ENCODE results near the gene SERPINA3. TPM values are rescaled to one million over a fixed set of nuclear protein-coding genes. Genes with fewer than 3 reads are reported as not detected.

Gene SERPINA3
- total and polyA plus RNA-seq, 2 of the 8 experiments (the other 6 are each of a cell fraction or from before 2014, with no cell fraction given), result not detected

DNA sequence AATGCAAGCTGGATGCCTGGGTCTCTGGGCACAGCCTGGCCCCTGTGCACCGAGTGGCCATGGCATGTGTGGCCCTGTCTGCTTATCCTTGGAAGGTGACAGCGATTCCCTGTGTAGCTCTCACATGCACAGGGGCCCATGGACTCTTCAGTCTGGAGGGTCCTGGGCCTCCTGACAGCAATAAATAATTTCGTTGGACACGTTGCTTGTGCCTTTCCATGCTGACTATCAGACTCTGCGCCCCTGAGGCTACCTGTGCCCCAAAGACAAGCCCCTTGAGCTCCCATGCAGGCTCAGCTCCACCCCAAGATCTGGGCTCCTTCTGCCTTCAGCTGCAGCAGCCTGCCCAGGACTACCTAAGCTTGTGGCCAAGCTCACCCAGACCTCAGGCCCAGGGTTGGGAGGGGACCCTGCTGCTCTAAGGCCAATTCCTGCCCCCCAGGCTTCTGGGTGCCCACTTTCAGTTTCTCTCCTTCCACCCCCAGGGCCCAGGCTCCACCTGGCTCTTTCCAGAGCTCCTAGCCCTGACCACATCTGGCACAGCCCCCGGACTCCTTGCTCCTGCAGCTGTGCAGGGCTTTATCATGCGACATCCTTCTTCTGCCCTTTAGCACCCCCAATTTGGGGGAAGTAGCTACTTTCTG is 11.8 kb downstream of the SERPINA3 start:
- H2BK15ac ChIP-seq (ENCODE audit: low read length), result no peak overlapping the region
- no peak for FAIRE-seq

More for the DNA sequence above, 11.8 kb downstream of the SERPINA3 start:
- H2BK12ac ChIP-seq (ENCODE audit: low read depth, low read length), result no peak overlapping the region
- no peaks in the 10 kb centered on the region for H4K20me1 ChIP-seq (replicated peaks in 1 of 2; ENCODE audit: control insufficient read depth in 1 of 2, insufficient read depth in 2 of 2, low read length in 2 of 2)
- peak overlapping the region; percentile 8; the same call in 1 of the 2 replicates for H2BK5ac ChIP-seq (ENCODE audit: low read depth, low read length)
- no peak overlapping the region for H3K4ac ChIP-seq (replicated peaks; ENCODE audit: insufficient read length, low read depth, low read length)
- no peak overlapping the region for H3K27ac ChIP-seq (ENCODE audit: low read depth, low read length)
- TF ChIP-seq TCF12 (IDR thresholded peaks at IDR 0.05; ENCODE audit: low read depth, low read length), result no peak
- TF ChIP-seq CEBPB (IDR thresholded peaks at IDR 0.05; ENCODE audit: low read depth, low read length), result no peak
- no peak for TF ChIP-seq EP300 (IDR thresholded peaks at IDR 0.05; ENCODE audit: borderline replicate concordance in 1 of 2, low read depth in 2 of 2, low read length in 2 of 2)
- no peak for TF ChIP-seq SIN3A (conservative IDR thresholded peaks at IDR 0.05 in 1 of 2, IDR thresholded peaks at IDR 0.05 in 1 of 2; ENCODE audit: low read depth in 1 of 2, low read length in 2 of 2)
- no peak for TF ChIP-seq RBBP5 (IDR thresholded peaks at IDR 0.05; ENCODE audit: borderline replicate concordance, low read depth, low read length)
- no peak overlapping the region for H4K91ac ChIP-seq (replicated peaks; ENCODE audit: insufficient read length, low read length)
- H4K8ac ChIP-seq (ENCODE audit: extremely low read depth, insufficient read depth, low read length), result no peak overlapping the region
- no peak for DNase-seq (ENCODE audit: low read depth in 1 of 2, low spot score in 2 of 2)
- H3K27me3 ChIP-seq (replicated peaks in 1 of 4; ENCODE audit: control insufficient read depth in 3 of 4, extremely low read depth in 1 of 4, insufficient read depth in 3 of 4, low read length in 3 of 4), result no peaks in the 10 kb centered on the region
- no peak overlapping the region for H2AFZ ChIP-seq (ENCODE audit: low read length)
- H3K23ac ChIP-seq (ENCODE audit: insufficient read length), result no peak overlapping the region
- no peaks in the 10 kb centered on the region for H3K79me2 ChIP-seq (ENCODE audit: control insufficient read depth in 1 of 2, insufficient read depth in 2 of 2, low read length in 2 of 2)
- H3K4me1 ChIP-seq (replicated peaks in 1 of 4; ENCODE audit: control insufficient read depth in 3 of 4, insufficient read depth in 4 of 4, low read length in 3 of 4), result no peaks in the 10 kb centered on the region
- WGBS, 2 experiments (ENCODE audit: extremely low coverage in 1 of 2, insufficient coverage in 1 of 2, insufficient read length in 1 of 2, insufficient replicate concordance in 2 of 2, low coverage in 1 of 2, low lambda C conversion rate in 2 of 2, missing lambda C conversion rate in 1 of 2), result 86% methylated on average over 7 of the region's 7 CpGs; no CpG with 5 or more reads in 1 of the 2 experiments
- H3K79me1 ChIP-seq (ENCODE audit: low read depth, low read length), result no peaks in the 10 kb centered on the region
- H2BK120ac ChIP-seq (replicated peaks; ENCODE audit: low read depth, low read length), result no peak overlapping the region
- H3K23me2 ChIP-seq (ENCODE audit: low read depth, low read length), result no peaks in the 10 kb centered on the region
- CTCF ChIA-PET (ENCODE audit: partially characterized antibody), result interaction anchor here (0.7 to 1.7 kb wide), 4 partner anchors 9 to 184 kb away, joined by 3 read pairs; no protein-coding TSS in a partner anchor
- H2BK20ac ChIP-seq (ENCODE audit: low read length), result no peak overlapping the region
- POLR2A ChIA-PET (ENCODE audit: partially characterized antibody), result no interaction called here
- H3K18ac ChIP-seq (ENCODE audit: extremely low read depth, low read length), result no peak overlapping the region
- no peak overlapping the region for H3K14ac ChIP-seq (ENCODE audit: insufficient read length)
- no peak overlapping the region for H3K56ac ChIP-seq (replicated peaks; ENCODE audit: insufficient read length, low read depth, low read length)
- H3K36me3 ChIP-seq (ENCODE audit: control insufficient read depth in 2 of 4, insufficient read depth in 4 of 4, low read length in 3 of 4), result no peaks in the 10 kb centered on the region
- H4K5ac ChIP-seq (ENCODE audit: insufficient read length, low read depth, low read length), result no peak overlapping the region
- peaks cover 6 to 8% of the 10 kb centered on the region in 2 experiments; a peak in 2 of 4 replicates for H3K9me3 ChIP-seq (ENCODE audit: insufficient read depth in 2 of 2, low read depth in 1 of 2, low read length in 1 of 2)
- no peak overlapping the region for H2AK5ac ChIP-seq (ENCODE audit: low read depth, low read length)
- H3K4me3 ChIP-seq (ENCODE audit: extremely low read depth in 1 of 4, insufficient read depth in 2 of 4, low read depth in 3 of 4, low read length in 4 of 4), result no peak overlapping the region
- H3K9ac ChIP-seq (replicated peaks in 1 of 4; ENCODE audit: extremely low read depth in 1 of 4, low read depth in 3 of 4, low read length in 3 of 4), result no peak overlapping the region
- no peak overlapping the region for H3K4me2 ChIP-seq (ENCODE audit: insufficient read depth in 1 of 2, low read depth in 2 of 2, low read length in 2 of 2)
